Mammary epithelial cell (primary cell): ENCODE measurements around the gene CLEC16A.

ENCODE experiments used
- EZH2 ChIP-seq: IDR thresholded peaks from 2 replicates; pipeline ENCODE4 v1.6.1; 2012; ENCODE audit warnings: low read length, inconsistent platforms, borderline replicate concordance
- TF ChIP-seq, protein P1 (sequence below), 2 donors: IDR thresholded peaks in 1 of 2; conservative IDR thresholded peaks in 1 of 2; 2 replicates each; pipeline ENCODE4 v1.5.1; 2011 to 2012; ENCODE audit warnings: inconsistent platforms in 2 of 2, low read length in 2 of 2, mild to moderate bottlenecking in 2 of 2, control low read depth in 1 of 2, low read depth in 1 of 2; ENCODE audit not compliant: insufficient read depth in 1 of 2; ENCODE audit errors: extremely low read depth in 1 of 2

DNA sequence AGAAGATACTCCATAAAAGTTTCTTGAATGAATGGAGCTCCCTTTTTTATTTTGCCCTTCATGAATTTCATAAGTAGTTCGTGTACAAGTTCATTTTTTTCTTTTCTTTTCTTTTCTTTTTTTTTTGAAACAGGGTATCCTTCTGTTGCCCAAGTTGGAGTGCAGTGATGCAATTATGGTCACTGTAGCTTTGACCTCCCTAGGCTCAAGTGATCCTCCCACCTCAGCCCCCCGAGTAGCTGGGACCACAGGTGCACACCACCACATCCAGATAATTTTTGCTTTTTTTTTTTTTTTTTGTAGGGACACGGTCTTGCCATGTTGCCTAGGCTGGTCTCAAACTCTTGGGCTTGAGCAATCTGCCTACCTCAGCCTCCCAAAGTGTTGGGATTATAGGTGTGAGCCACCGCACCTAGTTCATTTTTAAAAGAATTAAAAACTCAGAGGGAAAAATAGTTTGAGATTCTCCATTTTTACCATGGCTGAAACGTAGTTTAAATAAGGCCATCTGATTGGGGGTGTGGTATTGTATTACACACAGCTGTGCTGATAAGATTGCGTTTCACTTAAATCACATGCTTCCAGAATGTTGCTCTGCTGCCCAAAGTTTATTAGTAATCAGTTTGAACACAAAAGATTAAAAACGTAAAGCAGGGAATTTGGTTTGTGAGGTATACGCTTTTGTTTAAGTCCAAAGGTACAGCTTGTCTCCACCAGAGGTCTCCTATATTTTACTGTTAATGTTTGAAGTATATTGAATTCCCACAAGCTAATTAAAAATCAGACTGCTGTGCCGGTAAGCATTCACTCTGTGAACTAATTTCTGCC lies 157.5 kb downstream of the CLEC16A start:
- TF ChIP-seq, protein P1, sequence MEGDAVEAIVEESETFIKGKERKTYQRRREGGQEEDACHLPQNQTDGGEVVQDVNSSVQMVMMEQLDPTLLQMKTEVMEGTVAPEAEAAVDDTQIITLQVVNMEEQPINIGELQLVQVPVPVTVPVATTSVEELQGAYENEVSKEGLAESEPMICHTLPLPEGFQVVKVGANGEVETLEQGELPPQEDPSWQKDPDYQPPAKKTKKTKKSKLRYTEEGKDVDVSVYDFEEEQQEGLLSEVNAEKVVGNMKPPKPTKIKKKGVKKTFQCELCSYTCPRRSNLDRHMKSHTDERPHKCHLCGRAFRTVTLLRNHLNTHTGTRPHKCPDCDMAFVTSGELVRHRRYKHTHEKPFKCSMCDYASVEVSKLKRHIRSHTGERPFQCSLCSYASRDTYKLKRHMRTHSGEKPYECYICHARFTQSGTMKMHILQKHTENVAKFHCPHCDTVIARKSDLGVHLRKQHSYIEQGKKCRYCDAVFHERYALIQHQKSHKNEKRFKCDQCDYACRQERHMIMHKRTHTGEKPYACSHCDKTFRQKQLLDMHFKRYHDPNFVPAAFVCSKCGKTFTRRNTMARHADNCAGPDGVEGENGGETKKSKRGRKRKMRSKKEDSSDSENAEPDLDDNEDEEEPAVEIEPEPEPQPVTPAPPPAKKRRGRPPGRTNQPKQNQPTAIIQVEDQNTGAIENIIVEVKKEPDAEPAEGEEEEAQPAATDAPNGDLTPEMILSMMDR (conservative IDR thresholded peaks at IDR 0.05 in 1 of 2, IDR thresholded peaks at IDR 0.05 in 1 of 2; ENCODE audit: extremely low read depth in 1 of 2, insufficient read depth in 1 of 2, low read depth in 1 of 2, low read length in 2 of 2), result no peak
- no peak for TF ChIP-seq EZH2
